ENCODE data around the gene SHISAL1.

Gene SHISAL1

DNA sequence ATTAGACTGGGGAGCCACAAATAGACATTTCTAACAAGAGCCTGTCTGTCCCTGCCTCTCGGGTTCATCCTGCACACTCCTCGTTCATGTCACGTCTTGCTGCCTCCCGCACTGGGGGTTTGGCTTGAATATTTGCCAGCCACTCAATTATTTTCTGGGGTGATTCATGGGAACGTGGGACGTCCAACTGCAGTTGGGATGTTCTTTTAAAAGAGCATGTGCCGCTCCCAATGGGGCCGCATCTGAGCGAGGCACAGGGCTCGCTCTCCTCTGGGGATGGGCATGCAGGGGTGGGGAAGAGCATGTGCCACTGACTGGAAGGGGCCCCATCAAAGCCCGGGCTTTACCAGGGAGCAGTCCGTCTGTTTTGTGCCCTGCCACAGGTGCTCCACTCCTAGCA, 88.6 kb downstream of the SHISAL1 start:
- Histone ChIP-seq H3K9ac (ENCODE audit: low read depth in 1 of 2, low read length in 2 of 2) (no peak overlapping the region), H3K27me3 (ENCODE audit: control insufficient read depth in 1 of 2, insufficient read depth in 2 of 2, low read length in 2 of 2) (no peaks in the 10 kb centered on the region)

GRCh38 chr22:44221710-44222475, 90.9 kb downstream of the SHISAL1 start:
- H3K4me3 ChIP-seq (ENCODE audit: low read depth in 1 of 2, low read length in 2 of 2): no peak overlapping the region

More for the DNA sequence above, 88.6 kb downstream of the SHISAL1 start:
- Histone ChIP-seq H3K4me1 (ENCODE audit: control insufficient read depth in 1 of 2, insufficient read depth in 2 of 2, low read length in 2 of 2) (no peaks in the 10 kb centered on the region), H3K36me3 (ENCODE audit: control insufficient read depth in 1 of 2, insufficient read depth in 2 of 2, low read length in 2 of 2) (no peaks in the 10 kb centered on the region), H3K9me3 (ENCODE audit: control insufficient read depth in 1 of 2, low read length in 2 of 2) (peaks cover 3 to 7% of the 10 kb centered on the region in 2 donors), H3K4me3 (ENCODE audit: low read depth in 1 of 2, low read length in 2 of 2) (no peak overlapping the region), H3K27ac (ENCODE audit: low read depth, low read length) (no peak overlapping the region)

GRCh38 chr22:44220727-44221680, 91.7 kb downstream of the SHISAL1 start:
- Histone ChIP-seq H3K27ac (ENCODE audit: low read depth, low read length) (no peak overlapping the region), H3K4me1 (ENCODE audit: control insufficient read depth in 1 of 2, insufficient read depth in 2 of 2, low read length in 2 of 2) (no peaks in the 10 kb centered on the region), H3K27me3 (ENCODE audit: control insufficient read depth in 1 of 2, insufficient read depth in 2 of 2, low read length in 2 of 2) (no peaks in the 10 kb centered on the region), H3K9ac (ENCODE audit: low read depth in 1 of 2, low read length in 2 of 2) (no peak overlapping the region), H3K9me3 (ENCODE audit: control insufficient read depth in 1 of 2, low read length in 2 of 2) (no peaks in the 10 kb centered on the region), H3K4me3 (ENCODE audit: low read depth in 1 of 2, low read length in 2 of 2) (no peak overlapping the region), H3K36me3 (ENCODE audit: control insufficient read depth in 1 of 2, insufficient read depth in 2 of 2, low read length in 2 of 2) (no peaks in the 10 kb centered on the region)

More at GRCh38 chr22:44221710-44222475, 90.9 kb downstream of the SHISAL1 start:
- Histone ChIP-seq H3K27me3 (ENCODE audit: control insufficient read depth in 1 of 2, insufficient read depth in 2 of 2, low read length in 2 of 2) (no peaks in the 10 kb centered on the region), H3K36me3 (ENCODE audit: control insufficient read depth in 1 of 2, insufficient read depth in 2 of 2, low read length in 2 of 2) (no peaks in the 10 kb centered on the region), H3K9ac (ENCODE audit: low read depth in 1 of 2, low read length in 2 of 2) (no peak overlapping the region), H3K27ac (ENCODE audit: low read depth, low read length) (no peak overlapping the region), H3K9me3 (ENCODE audit: control insufficient read depth in 1 of 2, low read length in 2 of 2) (no peaks in the 10 kb centered on the region), H3K4me1 (ENCODE audit: control insufficient read depth in 1 of 2, insufficient read depth in 2 of 2, low read length in 2 of 2) (no peaks in the 10 kb centered on the region)

GRCh38 chr22:44219101-44219870, 93.5 kb downstream of the SHISAL1 start:
- H3K27me3 ChIP-seq (ENCODE audit: control insufficient read depth in 1 of 2, insufficient read depth in 2 of 2, low read length in 2 of 2): no peaks in the 10 kb centered on the region
- H3K9ac ChIP-seq (ENCODE audit: low read depth in 1 of 2, low read length in 2 of 2): no peak overlapping the region
- H3K27ac ChIP-seq (ENCODE audit: low read depth, low read length): no peak overlapping the region
- no peaks in the 10 kb centered on the region for H3K9me3 ChIP-seq (ENCODE audit: control insufficient read depth in 1 of 2, low read length in 2 of 2)
- H3K36me3 ChIP-seq (ENCODE audit: control insufficient read depth in 1 of 2, insufficient read depth in 2 of 2, low read length in 2 of 2): no peaks in the 10 kb centered on the region
- H3K4me1 ChIP-seq (ENCODE audit: control insufficient read depth in 1 of 2, insufficient read depth in 2 of 2, low read length in 2 of 2): no peaks in the 10 kb centered on the region
- no peak overlapping the region for H3K4me3 ChIP-seq (ENCODE audit: low read depth in 1 of 2, low read length in 2 of 2)

- Histone ChIP-seq H3K36me3 (ENCODE audit: control insufficient read depth in 1 of 2, insufficient read depth in 2 of 2, low read length in 2 of 2) (no peaks in the 10 kb centered on the region), H3K27me3 (ENCODE audit: control insufficient read depth in 1 of 2, insufficient read depth in 2 of 2, low read length in 2 of 2) (no peaks in the 10 kb centered on the region), H3K4me1 (ENCODE audit: control insufficient read depth in 1 of 2, insufficient read depth in 2 of 2, low read length in 2 of 2) (no peaks in the 10 kb centered on the region), H3K27ac (ENCODE audit: low read depth, low read length) (no peak overlapping the region), H3K9ac (ENCODE audit: low read depth in 1 of 2, low read length in 2 of 2) (no peak overlapping the region), H3K9me3 (ENCODE audit: control insufficient read depth in 1 of 2, low read length in 2 of 2) (no peaks in the 10 kb centered on the region), H3K4me3 (ENCODE audit: low read depth in 1 of 2, low read length in 2 of 2) (no peak overlapping the region)
These were observed 94.7 kb downstream of the SHISAL1 start for GRCh38 chr22:44218071-44218470.

GRCh38 chr22:44217346-44217745, 95.4 kb downstream of the SHISAL1 start:
- peaks cover 0 to 2% of the 10 kb centered on the region in 2 donors for H3K4me1 ChIP-seq (ENCODE audit: control insufficient read depth in 1 of 2, insufficient read depth in 2 of 2, low read length in 2 of 2)
- no peak overlapping the region for H3K4me3 ChIP-seq (ENCODE audit: low read depth in 1 of 2, low read length in 2 of 2)
- no peak overlapping the region for H3K9ac ChIP-seq (ENCODE audit: low read depth in 1 of 2, low read length in 2 of 2)
- no peaks in the 10 kb centered on the region for H3K27me3 ChIP-seq (ENCODE audit: control insufficient read depth in 1 of 2, insufficient read depth in 2 of 2, low read length in 2 of 2)
- H3K9me3 ChIP-seq (ENCODE audit: control insufficient read depth in 1 of 2, low read length in 2 of 2): no peaks in the 10 kb centered on the region
- H3K27ac ChIP-seq (ENCODE audit: low read depth, low read length): no peak overlapping the region
- no peaks in the 10 kb centered on the region for H3K36me3 ChIP-seq (ENCODE audit: control insufficient read depth in 1 of 2, insufficient read depth in 2 of 2, low read length in 2 of 2)

- H3K27me3 ChIP-seq (ENCODE audit: control insufficient read depth in 1 of 2, insufficient read depth in 2 of 2, low read length in 2 of 2): no peaks in the 10 kb centered on the region
- H3K9me3 ChIP-seq (ENCODE audit: control insufficient read depth in 1 of 2, low read length in 2 of 2): no peaks in the 10 kb centered on the region
- peaks cover 0 to 3% of the 10 kb centered on the region in 2 donors for H3K4me1 ChIP-seq (ENCODE audit: control insufficient read depth in 1 of 2, insufficient read depth in 2 of 2, low read length in 2 of 2)
- no peaks in the 10 kb centered on the region for H3K36me3 ChIP-seq (ENCODE audit: control insufficient read depth in 1 of 2, insufficient read depth in 2 of 2, low read length in 2 of 2)
- H3K27ac ChIP-seq (ENCODE audit: low read depth, low read length): no peak overlapping the region
- H3K9ac ChIP-seq (ENCODE audit: low read depth in 1 of 2, low read length in 2 of 2): no peak overlapping the region
- no peak overlapping the region for H3K4me3 ChIP-seq (ENCODE audit: low read depth in 1 of 2, low read length in 2 of 2)
These were observed 97.5 kb downstream of the SHISAL1 start for GRCh38 chr22:44215287-44215686.

DNA sequence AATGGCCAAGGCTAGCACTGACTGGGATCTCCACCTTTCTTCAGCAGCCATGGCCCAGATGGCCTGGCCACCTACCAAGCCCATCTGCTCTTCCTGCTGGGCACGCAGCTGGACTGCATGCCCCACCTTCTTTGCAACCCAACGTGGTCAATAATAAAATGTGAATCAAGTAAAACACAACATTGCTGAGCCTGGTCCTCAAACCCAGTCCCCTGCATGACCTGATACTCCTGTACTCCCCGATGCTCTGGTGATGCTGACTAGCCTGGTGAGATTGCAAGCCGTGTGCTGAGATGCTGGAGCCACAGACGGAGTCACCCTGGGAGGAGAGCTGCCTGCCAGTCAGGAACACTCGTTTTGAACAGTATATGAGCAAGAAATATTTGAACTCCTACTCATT, 98.0 kb downstream of the SHISAL1 start:
- no peak overlapping the region for H3K9ac ChIP-seq (ENCODE audit: low read depth in 1 of 2, low read length in 2 of 2)
- no peaks in the 10 kb centered on the region for H3K27me3 ChIP-seq (ENCODE audit: control insufficient read depth in 1 of 2, insufficient read depth in 2 of 2, low read length in 2 of 2)
- H3K4me3 ChIP-seq (ENCODE audit: low read depth in 1 of 2, low read length in 2 of 2): no peak overlapping the region

DNA sequence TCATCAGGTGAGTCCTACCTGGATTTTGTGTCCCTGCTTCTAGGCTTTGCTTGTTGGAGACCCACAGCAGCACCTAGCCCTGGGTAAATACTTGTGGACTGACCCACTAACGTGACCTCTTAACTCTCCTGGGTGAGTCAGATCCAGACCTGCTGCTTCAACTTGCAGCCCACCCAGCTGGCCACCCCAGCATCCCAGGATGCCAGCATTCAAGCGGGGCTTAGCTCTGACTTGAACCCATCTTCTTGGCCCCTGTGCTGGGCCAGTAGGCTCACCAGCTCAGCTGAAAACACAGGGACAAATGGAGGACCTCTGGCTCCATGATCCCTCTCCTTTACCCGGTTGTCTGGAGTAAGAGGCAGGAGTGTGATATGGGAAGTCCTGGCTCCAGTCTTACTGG, 98.6 kb downstream of the SHISAL1 start:
- Histone ChIP-seq H3K36me3 (ENCODE audit: control insufficient read depth in 1 of 2, insufficient read depth in 2 of 2, low read length in 2 of 2) (no peaks in the 10 kb centered on the region), H3K9ac (ENCODE audit: low read depth in 1 of 2, low read length in 2 of 2) (no peak overlapping the region), H3K9me3 (ENCODE audit: control insufficient read depth in 1 of 2, low read length in 2 of 2) (peaks cover 0 to 5% of the 10 kb centered on the region in 2 donors), H3K27me3 (ENCODE audit: control insufficient read depth in 1 of 2, insufficient read depth in 2 of 2, low read length in 2 of 2) (no peaks in the 10 kb centered on the region), H3K27ac (ENCODE audit: low read depth, low read length) (no peak overlapping the region), H3K4me1 (ENCODE audit: control insufficient read depth in 1 of 2, insufficient read depth in 2 of 2, low read length in 2 of 2) (peaks cover 0 to 3% of the 10 kb centered on the region in 2 donors), H3K4me3 (ENCODE audit: low read depth in 1 of 2, low read length in 2 of 2) (no peak overlapping the region)

More for the DNA sequence above, 98.0 kb downstream of the SHISAL1 start:
- Histone ChIP-seq H3K27ac (ENCODE audit: low read depth, low read length) (no peak overlapping the region), H3K9me3 (ENCODE audit: control insufficient read depth in 1 of 2, low read length in 2 of 2) (no peaks in the 10 kb centered on the region), H3K4me1 (ENCODE audit: control insufficient read depth in 1 of 2, insufficient read depth in 2 of 2, low read length in 2 of 2) (peaks cover 0 to 3% of the 10 kb centered on the region in 2 donors), H3K36me3 (ENCODE audit: control insufficient read depth in 1 of 2, insufficient read depth in 2 of 2, low read length in 2 of 2) (no peaks in the 10 kb centered on the region)

All from duodenal mucosa (tissue), 2 donors.